ENCODE results near the gene SIPA1L3. TPM values are rescaled to one million over a fixed set of nuclear protein-coding genes. Genes with fewer than 3 reads are reported as not detected.
A peak's percentile ranks its signal among the peaks of the same experiment; 100 is the strongest.

SIPA1L3 gene
- total RNA-seq, 1 donor from 2014 or later, result 26.9 TPM

DNA sequence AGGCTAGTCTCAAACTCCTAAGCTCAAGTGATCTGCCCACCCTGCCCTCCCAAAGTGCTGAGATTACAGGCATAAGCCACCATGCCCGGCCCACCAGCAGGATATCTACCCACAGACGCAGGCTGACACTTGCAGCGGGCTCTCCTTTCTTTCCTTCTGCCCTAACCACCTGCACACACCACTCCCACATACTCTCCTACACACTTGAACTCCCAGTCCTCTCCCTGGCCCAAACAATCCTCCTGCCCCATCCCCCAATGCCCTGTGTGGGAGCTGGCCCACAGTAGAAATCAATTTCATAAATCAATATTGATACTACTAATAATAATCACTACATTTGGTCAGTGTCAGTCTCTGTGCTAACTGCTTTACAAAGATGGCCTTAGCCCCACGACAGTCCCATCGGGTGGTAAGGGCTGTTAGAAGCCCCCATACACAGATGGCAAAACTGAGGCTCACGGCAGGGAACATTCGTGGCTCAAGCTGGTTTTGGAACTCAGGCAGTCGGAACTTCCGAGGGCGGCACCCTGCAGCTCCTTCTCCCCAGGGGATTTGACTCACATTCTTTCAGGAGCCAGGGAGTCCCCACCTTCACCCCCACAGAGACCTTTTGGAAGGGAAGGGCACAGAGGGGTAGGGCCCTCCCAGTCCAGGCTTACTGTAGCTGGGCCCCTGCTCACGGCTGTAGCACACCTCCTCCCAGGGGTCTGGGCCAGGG lies 320.4 kb downstream of the SIPA1L3 start:
- H3K9me3 ChIP-seq (ENCODE audit: insufficient read depth, low read depth, low read length), result no peaks in the 10 kb centered on the region
- Mint-ChIP-seq H3K27me3 (ENCODE audit: low read depth, unreplicated experiment) (peaks cover 21% of the 10 kb centered on the region), H3K4me1 (ENCODE audit: low read depth, unreplicated experiment) (peaks cover 7% of the 10 kb centered on the region), H3K27ac (ENCODE audit: unreplicated experiment) (no peak overlapping the region), H3K9me3 (ENCODE audit: unreplicated experiment) (no peaks in the 10 kb centered on the region), H3K4me3 (ENCODE audit: unreplicated experiment) (peak overlapping the region; percentile 12), H3K36me3 (ENCODE audit: low read depth, unreplicated experiment) (no peaks in the 10 kb centered on the region)
- H3K9ac ChIP-seq (ENCODE audit: low read length), result no peak overlapping the region
- DNase-seq (ENCODE audit: low read depth) (no peak), FAIRE-seq (no peak)
- H3K27me3 ChIP-seq (ENCODE audit: insufficient read depth, low read length), result peaks cover 3% of the 10 kb centered on the region
- no peak overlapping the region for H3K4me3 ChIP-seq (ENCODE audit: insufficient read depth, low read depth, low read length)
- TF ChIP-seq, protein P1, sequence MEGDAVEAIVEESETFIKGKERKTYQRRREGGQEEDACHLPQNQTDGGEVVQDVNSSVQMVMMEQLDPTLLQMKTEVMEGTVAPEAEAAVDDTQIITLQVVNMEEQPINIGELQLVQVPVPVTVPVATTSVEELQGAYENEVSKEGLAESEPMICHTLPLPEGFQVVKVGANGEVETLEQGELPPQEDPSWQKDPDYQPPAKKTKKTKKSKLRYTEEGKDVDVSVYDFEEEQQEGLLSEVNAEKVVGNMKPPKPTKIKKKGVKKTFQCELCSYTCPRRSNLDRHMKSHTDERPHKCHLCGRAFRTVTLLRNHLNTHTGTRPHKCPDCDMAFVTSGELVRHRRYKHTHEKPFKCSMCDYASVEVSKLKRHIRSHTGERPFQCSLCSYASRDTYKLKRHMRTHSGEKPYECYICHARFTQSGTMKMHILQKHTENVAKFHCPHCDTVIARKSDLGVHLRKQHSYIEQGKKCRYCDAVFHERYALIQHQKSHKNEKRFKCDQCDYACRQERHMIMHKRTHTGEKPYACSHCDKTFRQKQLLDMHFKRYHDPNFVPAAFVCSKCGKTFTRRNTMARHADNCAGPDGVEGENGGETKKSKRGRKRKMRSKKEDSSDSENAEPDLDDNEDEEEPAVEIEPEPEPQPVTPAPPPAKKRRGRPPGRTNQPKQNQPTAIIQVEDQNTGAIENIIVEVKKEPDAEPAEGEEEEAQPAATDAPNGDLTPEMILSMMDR (IDR thresholded peaks at IDR 0.05; ENCODE audit: insufficient read depth, low read depth, low read length), result no peak
- no peak for TF ChIP-seq EZH2 (IDR thresholded peaks at IDR 0.05; ENCODE audit: insufficient read depth, low read length)
- H2AFZ ChIP-seq (ENCODE audit: low read depth, low read length), result no peak overlapping the region
- H4K20me1 ChIP-seq (ENCODE audit: insufficient read depth, low read length), result peaks cover 12% of the 10 kb centered on the region
- H3K79me2 ChIP-seq (ENCODE audit: insufficient read depth, low read length), result peaks cover 10% of the 10 kb centered on the region
- H3K27ac ChIP-seq (ENCODE audit: low read depth, low read length), result no peak overlapping the region
- H3K4me2 ChIP-seq (ENCODE audit: low read length), result no peak overlapping the region
- no peaks in the 10 kb centered on the region for H3K36me3 ChIP-seq (ENCODE audit: insufficient read depth, low read length)
- peaks cover 12% of the 10 kb centered on the region for H3K4me1 ChIP-seq (ENCODE audit: insufficient read depth, low read length)

DNA sequence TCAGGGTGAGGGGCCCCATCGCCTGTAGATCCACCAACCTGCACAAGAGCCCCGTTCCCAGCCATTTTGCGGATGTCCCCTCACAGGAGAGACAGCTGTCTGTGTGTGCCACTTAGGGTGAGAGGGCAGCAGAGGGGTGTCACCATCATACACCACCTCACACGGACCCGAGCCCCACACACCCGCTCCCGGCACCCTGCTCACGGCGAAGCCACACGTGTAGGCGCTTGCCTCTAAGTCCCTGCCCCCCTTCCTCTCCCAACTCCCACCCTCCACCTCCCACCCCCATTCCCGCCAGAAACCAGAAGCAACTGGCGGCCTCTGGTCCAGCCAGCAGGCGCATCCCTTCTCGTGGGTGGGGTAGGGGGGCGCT lies 321.0 kb downstream of the SIPA1L3 start:
- peaks cover 12% of the 10 kb centered on the region for H3K4me1 ChIP-seq (ENCODE audit: insufficient read depth, low read length)
- no peak for FAIRE-seq
- H3K4me3 Mint-ChIP-seq (ENCODE audit: unreplicated experiment), result peak overlapping the region; percentile 12
- DNase-seq (ENCODE audit: low read depth), result no peak
- H2AFZ ChIP-seq (ENCODE audit: low read depth, low read length), result no peak overlapping the region
- peaks cover 3% of the 10 kb centered on the region for H3K27me3 ChIP-seq (ENCODE audit: insufficient read depth, low read length)
- H3K27ac ChIP-seq (ENCODE audit: low read depth, low read length), result no peak overlapping the region
- no peak overlapping the region for H3K4me2 ChIP-seq (ENCODE audit: low read length)
- peaks cover 9% of the 10 kb centered on the region for H4K20me1 ChIP-seq (ENCODE audit: insufficient read depth, low read length)
- H3K27ac Mint-ChIP-seq (ENCODE audit: unreplicated experiment), result no peak overlapping the region
- H3K9me3 ChIP-seq (ENCODE audit: insufficient read depth, low read depth, low read length), result no peaks in the 10 kb centered on the region
- no peak for TF ChIP-seq EZH2 (IDR thresholded peaks at IDR 0.05; ENCODE audit: insufficient read depth, low read length)
- TF ChIP-seq, protein P1 (IDR thresholded peaks at IDR 0.05; ENCODE audit: insufficient read depth, low read depth, low read length), result no peak
- peaks cover 23% of the 10 kb centered on the region for H3K27me3 Mint-ChIP-seq (ENCODE audit: low read depth, unreplicated experiment)
- no peak overlapping the region for H3K9ac ChIP-seq (ENCODE audit: low read length)
- H3K36me3 ChIP-seq (ENCODE audit: insufficient read depth, low read length), result no peaks in the 10 kb centered on the region
- H3K79me2 ChIP-seq (ENCODE audit: insufficient read depth, low read length), result peaks cover 8% of the 10 kb centered on the region
- no peak overlapping the region for H3K4me3 ChIP-seq (ENCODE audit: insufficient read depth, low read depth, low read length)
- H3K4me1 Mint-ChIP-seq (ENCODE audit: low read depth, unreplicated experiment), result peaks cover 7% of the 10 kb centered on the region
- no peaks in the 10 kb centered on the region for H3K36me3 Mint-ChIP-seq (ENCODE audit: low read depth, unreplicated experiment)
- no peaks in the 10 kb centered on the region for H3K9me3 Mint-ChIP-seq (ENCODE audit: unreplicated experiment)
